ENCODE data around the gene CHST11. TPM values are rescaled to one million over a fixed set of nuclear protein-coding genes. Genes with fewer than 3 reads are reported as not detected.

CHST11 gene
- total RNA-seq, 2 donors from 2014 or later: 7.8 to 11.9 TPM

- H3K27ac ChIP-seq: no peak overlapping the region
- no peak overlapping the region for H3K4me3 ChIP-seq
- H3K36me3 ChIP-seq: no peaks in the 10 kb centered on the region
- no peaks in the 10 kb centered on the region for H3K4me1 ChIP-seq
- no peak for DNase-seq (ENCODE audit: low spot score)
- H3K27me3 ChIP-seq: no peaks in the 10 kb centered on the region
- TF ChIP-seq, protein P1, sequence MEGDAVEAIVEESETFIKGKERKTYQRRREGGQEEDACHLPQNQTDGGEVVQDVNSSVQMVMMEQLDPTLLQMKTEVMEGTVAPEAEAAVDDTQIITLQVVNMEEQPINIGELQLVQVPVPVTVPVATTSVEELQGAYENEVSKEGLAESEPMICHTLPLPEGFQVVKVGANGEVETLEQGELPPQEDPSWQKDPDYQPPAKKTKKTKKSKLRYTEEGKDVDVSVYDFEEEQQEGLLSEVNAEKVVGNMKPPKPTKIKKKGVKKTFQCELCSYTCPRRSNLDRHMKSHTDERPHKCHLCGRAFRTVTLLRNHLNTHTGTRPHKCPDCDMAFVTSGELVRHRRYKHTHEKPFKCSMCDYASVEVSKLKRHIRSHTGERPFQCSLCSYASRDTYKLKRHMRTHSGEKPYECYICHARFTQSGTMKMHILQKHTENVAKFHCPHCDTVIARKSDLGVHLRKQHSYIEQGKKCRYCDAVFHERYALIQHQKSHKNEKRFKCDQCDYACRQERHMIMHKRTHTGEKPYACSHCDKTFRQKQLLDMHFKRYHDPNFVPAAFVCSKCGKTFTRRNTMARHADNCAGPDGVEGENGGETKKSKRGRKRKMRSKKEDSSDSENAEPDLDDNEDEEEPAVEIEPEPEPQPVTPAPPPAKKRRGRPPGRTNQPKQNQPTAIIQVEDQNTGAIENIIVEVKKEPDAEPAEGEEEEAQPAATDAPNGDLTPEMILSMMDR (IDR thresholded peaks at IDR 0.05): no peak
- H3K9me3 ChIP-seq: no peaks in the 10 kb centered on the region
These were observed 40.6 kb upstream of the CHST11 start for GRCh38 chr12:104416136-104416535.

DNA sequence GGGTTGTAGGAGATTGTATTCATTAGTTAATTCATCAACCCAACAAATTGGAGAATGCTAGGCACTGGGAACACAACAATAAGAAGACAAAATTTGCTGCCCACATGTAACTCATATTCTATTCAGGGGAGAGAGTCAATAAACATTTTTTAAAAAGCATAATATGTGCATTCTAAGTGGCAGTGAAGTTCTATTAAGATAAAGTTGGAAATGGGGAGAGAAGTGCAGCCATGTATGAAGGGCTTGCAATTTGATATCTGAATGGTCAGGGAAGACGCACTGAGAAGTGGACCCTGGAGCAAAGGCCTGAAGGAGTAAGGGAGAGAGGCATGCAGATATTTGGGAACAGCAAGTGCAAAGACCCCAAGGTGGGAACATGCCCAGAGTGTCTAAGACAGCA is 40.2 kb upstream of the CHST11 start:
- no peak for DNase-seq (ENCODE audit: low spot score)
- TF ChIP-seq, protein P1 (IDR thresholded peaks at IDR 0.05): no peak
- H3K4me3 ChIP-seq: no peak overlapping the region

GRCh38 chr12:104419717-104420116 is 37.0 kb upstream of the CHST11 start:
- Histone ChIP-seq H3K4me1 (no peaks in the 10 kb centered on the region), H3K36me3 (no peaks in the 10 kb centered on the region), H3K27ac (no peak overlapping the region), H3K9me3 (no peaks in the 10 kb centered on the region), H3K27me3 (no peaks in the 10 kb centered on the region), H3K4me3 (no peak overlapping the region)
- TF ChIP-seq, protein P1 (IDR thresholded peaks at IDR 0.05): no peak
- DNase-seq (ENCODE audit: low spot score): no peak

More for the DNA sequence above, 40.2 kb upstream of the CHST11 start:
- no peak overlapping the region for H3K27ac ChIP-seq
- no peaks in the 10 kb centered on the region for H3K36me3 ChIP-seq
- H3K9me3 ChIP-seq: no peaks in the 10 kb centered on the region
- H3K4me1 ChIP-seq: no peaks in the 10 kb centered on the region
- H3K27me3 ChIP-seq: no peaks in the 10 kb centered on the region

- Histone ChIP-seq H3K9me3 (no peaks in the 10 kb centered on the region), H3K36me3 (no peaks in the 10 kb centered on the region), H3K4me1 (no peaks in the 10 kb centered on the region), H3K4me3 (no peak overlapping the region), H3K27me3 (no peaks in the 10 kb centered on the region), H3K27ac (no peak overlapping the region)
- TF ChIP-seq, protein P1 (IDR thresholded peaks at IDR 0.05): no peak
- no peak for DNase-seq (ENCODE audit: low spot score)
These were observed 35.9 kb upstream of the CHST11 start for GRCh38 chr12:104420868-104421267.

GRCh38 chr12:104421343-104421742 is 35.4 kb upstream of the CHST11 start:
- Histone ChIP-seq H3K36me3 (no peaks in the 10 kb centered on the region), H3K4me1 (no peaks in the 10 kb centered on the region), H3K27me3 (no peaks in the 10 kb centered on the region), H3K9me3 (no peaks in the 10 kb centered on the region), H3K27ac (no peak overlapping the region), H3K4me3 (no peak overlapping the region)
- TF ChIP-seq, protein P1 (IDR thresholded peaks at IDR 0.05): no peak
- DNase-seq (ENCODE audit: low spot score): no peak

GRCh38 chr12:104422441-104422840 is 34.3 kb upstream of the CHST11 start:
- Histone ChIP-seq H3K27ac (no peak overlapping the region), H3K27me3 (no peaks in the 10 kb centered on the region), H3K9me3 (no peaks in the 10 kb centered on the region), H3K4me3 (no peak overlapping the region), H3K4me1 (no peaks in the 10 kb centered on the region), H3K36me3 (no peaks in the 10 kb centered on the region)
- DNase-seq (ENCODE audit: low spot score): no peak
- TF ChIP-seq, protein P1 (IDR thresholded peaks at IDR 0.05): no peak

All from right atrium auricular region (tissue), 2 donors.